Neural progenitor cell (in vitro differentiated cells): ENCODE data around the gene FNDC8.

Experiments
- EZH2 ChIP-seq: fragments of 200-600 bp; sonication (generic); IDR thresholded peaks from 2 replicates; pipeline ENCODE4 v1.6.1; 2017; ENCODE audit warnings: antibody characterized with exemption, mild to moderate bottlenecking, moderate library complexity
- EZH2phosphoT487 ChIP-seq: fragments of 200-600 bp; sonication (generic); IDR thresholded peaks from 2 replicates; pipeline ENCODE4 v1.6.1; 2017; ENCODE audit warnings: antibody characterized with exemption
- TF ChIP-seq, protein P1 (sequence below): fragments of 200-600 bp; sonication (generic); IDR thresholded peaks from 2 replicates; pipeline ENCODE4 v1.5.1; 2017; ENCODE audit warnings: antibody characterized with exemption, mild to moderate bottlenecking

DNA sequence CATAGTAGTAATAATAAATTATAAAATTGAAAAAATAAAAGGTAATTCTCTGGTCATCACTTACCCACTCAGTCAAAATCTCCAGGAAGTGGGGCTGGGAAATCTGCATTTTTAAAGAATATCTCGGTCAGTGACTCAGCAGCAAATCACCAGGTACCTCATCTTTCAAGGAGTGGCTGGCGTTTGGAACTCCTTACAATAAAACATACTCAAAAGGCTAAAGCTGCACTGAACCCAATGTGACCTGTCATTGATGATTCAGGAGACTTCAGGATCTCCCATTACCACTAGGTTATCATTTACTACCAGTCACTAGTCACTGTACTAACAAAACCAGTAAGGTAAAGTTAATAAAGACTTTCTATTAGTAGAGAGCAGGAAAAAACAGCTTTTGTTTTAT lies 36.4 kb upstream of the FNDC8 start:
- TF ChIP-seq, protein P1, sequence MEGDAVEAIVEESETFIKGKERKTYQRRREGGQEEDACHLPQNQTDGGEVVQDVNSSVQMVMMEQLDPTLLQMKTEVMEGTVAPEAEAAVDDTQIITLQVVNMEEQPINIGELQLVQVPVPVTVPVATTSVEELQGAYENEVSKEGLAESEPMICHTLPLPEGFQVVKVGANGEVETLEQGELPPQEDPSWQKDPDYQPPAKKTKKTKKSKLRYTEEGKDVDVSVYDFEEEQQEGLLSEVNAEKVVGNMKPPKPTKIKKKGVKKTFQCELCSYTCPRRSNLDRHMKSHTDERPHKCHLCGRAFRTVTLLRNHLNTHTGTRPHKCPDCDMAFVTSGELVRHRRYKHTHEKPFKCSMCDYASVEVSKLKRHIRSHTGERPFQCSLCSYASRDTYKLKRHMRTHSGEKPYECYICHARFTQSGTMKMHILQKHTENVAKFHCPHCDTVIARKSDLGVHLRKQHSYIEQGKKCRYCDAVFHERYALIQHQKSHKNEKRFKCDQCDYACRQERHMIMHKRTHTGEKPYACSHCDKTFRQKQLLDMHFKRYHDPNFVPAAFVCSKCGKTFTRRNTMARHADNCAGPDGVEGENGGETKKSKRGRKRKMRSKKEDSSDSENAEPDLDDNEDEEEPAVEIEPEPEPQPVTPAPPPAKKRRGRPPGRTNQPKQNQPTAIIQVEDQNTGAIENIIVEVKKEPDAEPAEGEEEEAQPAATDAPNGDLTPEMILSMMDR = no peak
- no peak for TF ChIP-seq EZH2
- no peak for TF ChIP-seq EZH2phosphoT487
